ENCODE data around the gene CHKA. TPM values are rescaled to one million over a fixed set of nuclear protein-coding genes. Genes with fewer than 3 reads are reported as not detected.

Gene CHKA
- total RNA-seq (ENCODE audit: unreplicated experiment) = 173 TPM
- long read RNA-seq, transcript CHKA-202 (11 exons, 1,755 nt) = minor isoform, 8 of 79 reads
- long read RNA-seq, transcript CHKA-201 (12 exons, 2,530 nt) = major isoform, 45 of 79 reads
- long read RNA-seq, partial matches to known transcripts = 6 of 79 reads
- long read RNA-seq, other reads (novel, unspliced or antisense) = 20 of 79 reads

DNA sequence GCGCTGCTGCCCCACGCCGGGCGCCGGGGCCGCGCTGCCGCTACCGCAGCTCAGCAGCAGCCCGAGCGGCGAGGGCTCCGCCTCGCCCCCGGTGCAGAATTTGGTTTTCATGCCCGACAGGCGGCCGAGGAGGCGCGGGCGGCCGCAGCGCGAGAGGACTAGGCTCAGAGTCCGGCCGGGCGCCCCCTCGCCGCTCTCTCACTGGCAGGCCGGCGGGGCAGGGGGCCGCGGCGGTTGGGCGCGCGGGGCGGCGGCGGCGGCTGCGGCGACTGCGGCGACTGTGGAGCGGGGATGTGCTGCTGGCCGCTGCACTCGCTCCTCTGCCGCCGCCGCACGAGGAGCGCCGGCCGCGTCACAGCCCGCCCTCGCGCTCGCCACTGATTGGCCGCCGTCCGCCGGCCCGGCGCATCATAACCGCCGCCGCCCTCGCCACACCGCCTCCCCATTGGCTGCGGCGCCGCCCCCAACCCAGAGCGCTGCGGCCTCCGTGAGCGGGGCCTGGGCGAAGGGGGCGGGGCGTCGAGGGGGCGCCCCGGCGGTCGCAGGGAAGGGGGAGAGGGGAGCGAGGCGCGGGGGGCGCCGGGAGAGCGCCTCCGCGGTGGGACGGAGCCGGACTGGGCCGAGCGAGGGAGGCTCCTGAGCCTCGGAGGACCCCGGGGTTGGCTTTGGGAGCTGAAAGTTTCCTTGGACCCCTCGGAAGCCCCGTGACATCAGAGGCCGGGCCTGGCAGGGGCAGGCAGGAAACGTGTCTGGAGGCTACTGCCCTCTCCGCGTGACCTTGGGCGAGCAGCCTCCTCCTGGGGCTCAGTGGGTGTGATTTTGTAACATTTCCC lies at the start of gene CHKA:
CHKA (minus strand) TSS at position 322 of the 833 bp plus-strand sequence; CDS start at position 111, 211 bp downstream.
- Mint-ChIP-seq H3K4me1 (ENCODE audit: unreplicated experiment) (peaks cover 51% of the 10 kb centered on the region), H3K9me3 (ENCODE audit: unreplicated experiment) (no peaks in the 10 kb centered on the region), H3K27ac (ENCODE audit: unreplicated experiment) (peak within 1 kb of the TSS; percentile 98), H3K36me3 (ENCODE audit: low read depth, unreplicated experiment) (peaks cover 23% of the 10 kb centered on the region), H3K4me3 (ENCODE audit: unreplicated experiment) (peak within 1 kb of the TSS; percentile 96), H3K27me3 (ENCODE audit: unreplicated experiment) (peaks cover 13% of the 10 kb centered on the region)
- peak; percentile 97 for DNase-seq (ENCODE audit: low spot score)
- TF ChIP-seq, protein P1, sequence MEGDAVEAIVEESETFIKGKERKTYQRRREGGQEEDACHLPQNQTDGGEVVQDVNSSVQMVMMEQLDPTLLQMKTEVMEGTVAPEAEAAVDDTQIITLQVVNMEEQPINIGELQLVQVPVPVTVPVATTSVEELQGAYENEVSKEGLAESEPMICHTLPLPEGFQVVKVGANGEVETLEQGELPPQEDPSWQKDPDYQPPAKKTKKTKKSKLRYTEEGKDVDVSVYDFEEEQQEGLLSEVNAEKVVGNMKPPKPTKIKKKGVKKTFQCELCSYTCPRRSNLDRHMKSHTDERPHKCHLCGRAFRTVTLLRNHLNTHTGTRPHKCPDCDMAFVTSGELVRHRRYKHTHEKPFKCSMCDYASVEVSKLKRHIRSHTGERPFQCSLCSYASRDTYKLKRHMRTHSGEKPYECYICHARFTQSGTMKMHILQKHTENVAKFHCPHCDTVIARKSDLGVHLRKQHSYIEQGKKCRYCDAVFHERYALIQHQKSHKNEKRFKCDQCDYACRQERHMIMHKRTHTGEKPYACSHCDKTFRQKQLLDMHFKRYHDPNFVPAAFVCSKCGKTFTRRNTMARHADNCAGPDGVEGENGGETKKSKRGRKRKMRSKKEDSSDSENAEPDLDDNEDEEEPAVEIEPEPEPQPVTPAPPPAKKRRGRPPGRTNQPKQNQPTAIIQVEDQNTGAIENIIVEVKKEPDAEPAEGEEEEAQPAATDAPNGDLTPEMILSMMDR (IDR thresholded peaks at IDR 0.05; ENCODE audit: unreplicated experiment) = no peak

DNA sequence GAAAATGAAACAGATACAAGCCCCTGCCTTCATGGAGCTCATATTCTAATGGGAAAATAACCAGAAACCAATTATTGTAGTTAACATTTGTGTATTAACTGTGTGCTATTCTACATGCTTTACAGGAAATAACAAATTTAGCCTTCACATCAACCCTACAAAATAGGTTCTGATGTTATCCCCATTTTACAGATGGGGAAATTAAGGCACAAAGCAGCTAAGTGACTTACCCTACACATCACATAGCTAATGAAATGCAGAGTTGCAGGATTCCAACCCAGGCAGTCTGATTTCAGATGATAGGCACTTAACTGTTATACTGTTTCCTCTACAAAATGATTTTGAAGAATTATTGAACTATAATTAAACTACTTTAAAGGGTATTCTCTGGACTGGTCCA lies 48.3 kb upstream of the CHKA start:
- no peak overlapping the region for H3K4me3 Mint-ChIP-seq (ENCODE audit: unreplicated experiment)
- DNase-seq (ENCODE audit: low spot score) = no peak

DNA sequence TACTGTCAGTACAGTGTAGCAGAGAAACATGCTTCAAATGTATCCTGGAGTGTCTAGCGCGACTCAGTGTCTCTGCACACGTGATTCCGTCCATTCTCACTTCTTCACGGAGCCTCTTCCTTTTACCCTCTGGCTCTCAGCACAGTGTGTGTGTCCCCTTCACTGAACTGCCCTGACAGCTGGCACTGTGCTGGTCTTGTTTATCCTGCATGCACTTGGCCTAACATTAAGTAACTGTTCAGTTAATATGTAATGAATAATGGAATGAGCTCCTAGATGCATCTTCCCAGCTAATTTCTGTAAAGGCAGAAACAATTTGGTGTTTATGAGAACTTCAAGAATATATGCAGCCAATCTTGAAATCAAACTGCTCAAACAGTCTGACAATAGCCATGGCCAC lies 47.5 kb upstream of the CHKA start:
- H3K4me3 Mint-ChIP-seq (ENCODE audit: unreplicated experiment) = no peak overlapping the region
- peaks cover 25% of the 10 kb centered on the region for H3K36me3 Mint-ChIP-seq (ENCODE audit: low read depth, unreplicated experiment)
- no peaks in the 10 kb centered on the region for H3K27me3 Mint-ChIP-seq (ENCODE audit: unreplicated experiment)
- no peak for DNase-seq (ENCODE audit: low spot score)
- no peaks in the 10 kb centered on the region for H3K9me3 Mint-ChIP-seq (ENCODE audit: unreplicated experiment)
- H3K27ac Mint-ChIP-seq (ENCODE audit: unreplicated experiment) = no peak overlapping the region
- TF ChIP-seq, protein P1 (IDR thresholded peaks at IDR 0.05; ENCODE audit: unreplicated experiment) = no peak
- H3K4me1 Mint-ChIP-seq (ENCODE audit: unreplicated experiment) = no peaks in the 10 kb centered on the region

More for the DNA sequence above, 48.3 kb upstream of the CHKA start:
- H3K27me3 Mint-ChIP-seq (ENCODE audit: unreplicated experiment) = no peaks in the 10 kb centered on the region
- H3K9me3 Mint-ChIP-seq (ENCODE audit: unreplicated experiment) = no peaks in the 10 kb centered on the region
- no peaks in the 10 kb centered on the region for H3K4me1 Mint-ChIP-seq (ENCODE audit: unreplicated experiment)
- H3K27ac Mint-ChIP-seq (ENCODE audit: unreplicated experiment) = no peak overlapping the region
- peaks cover 31% of the 10 kb centered on the region for H3K36me3 Mint-ChIP-seq (ENCODE audit: low read depth, unreplicated experiment)
- TF ChIP-seq, protein P1 (IDR thresholded peaks at IDR 0.05; ENCODE audit: unreplicated experiment) = no peak

DNA sequence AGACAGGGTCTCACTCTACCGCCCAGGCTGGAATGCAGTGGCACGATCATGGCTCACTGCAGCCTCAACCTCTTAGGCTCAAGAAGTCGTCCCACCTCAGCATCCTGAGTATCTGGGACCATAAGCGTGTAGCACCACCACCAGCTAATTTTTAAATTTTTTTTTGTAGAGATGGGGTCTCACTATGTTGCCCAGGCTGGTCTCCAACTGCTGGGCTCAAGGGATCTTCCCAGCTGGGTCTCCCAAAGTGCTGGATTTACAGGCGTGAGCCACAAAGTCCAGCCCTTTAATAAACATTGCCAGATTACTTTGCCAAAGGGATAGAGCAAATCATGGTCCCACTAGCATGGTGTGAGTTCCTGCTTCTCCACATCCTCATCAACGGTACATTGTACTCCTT lies 46.3 kb upstream of the CHKA start:
- Mint-ChIP-seq H3K9me3 (ENCODE audit: unreplicated experiment) (no peaks in the 10 kb centered on the region), H3K4me3 (ENCODE audit: unreplicated experiment) (no peak overlapping the region), H3K36me3 (ENCODE audit: low read depth, unreplicated experiment) (peaks cover 24% of the 10 kb centered on the region), H3K27ac (ENCODE audit: unreplicated experiment) (no peak overlapping the region), H3K27me3 (ENCODE audit: unreplicated experiment) (no peaks in the 10 kb centered on the region), H3K4me1 (ENCODE audit: unreplicated experiment) (no peaks in the 10 kb centered on the region)
- TF ChIP-seq, protein P1 (IDR thresholded peaks at IDR 0.05; ENCODE audit: unreplicated experiment) = no peak
- no peak for DNase-seq (ENCODE audit: low spot score)

DNA sequence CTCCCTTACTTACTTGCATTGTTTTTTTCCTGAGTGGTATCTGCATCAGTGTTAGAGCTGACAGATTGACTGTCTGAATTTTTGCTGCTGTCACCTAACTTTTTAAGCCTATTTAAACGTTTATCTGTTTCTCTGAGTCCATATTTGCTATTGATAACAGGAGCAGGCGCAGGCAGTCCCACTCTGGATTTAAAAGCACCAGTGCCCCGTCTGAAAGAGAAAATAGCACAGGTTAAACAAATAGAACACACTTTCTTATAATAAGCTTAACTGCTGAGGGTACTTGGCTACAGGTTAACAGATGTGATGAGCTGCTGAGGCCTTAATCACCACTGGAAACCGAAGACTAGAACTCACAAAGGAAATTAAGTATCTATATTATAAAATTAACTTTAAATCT lies 45.8 kb upstream of the CHKA start:
- Mint-ChIP-seq H3K27me3 (ENCODE audit: unreplicated experiment) (no peaks in the 10 kb centered on the region), H3K27ac (ENCODE audit: unreplicated experiment) (no peak overlapping the region), H3K4me1 (ENCODE audit: unreplicated experiment) (no peaks in the 10 kb centered on the region), H3K36me3 (ENCODE audit: low read depth, unreplicated experiment) (peaks cover 27% of the 10 kb centered on the region), H3K4me3 (ENCODE audit: unreplicated experiment) (no peak overlapping the region), H3K9me3 (ENCODE audit: unreplicated experiment) (no peaks in the 10 kb centered on the region)
- DNase-seq (ENCODE audit: low spot score) = no peak
- TF ChIP-seq, protein P1 (IDR thresholded peaks at IDR 0.05; ENCODE audit: unreplicated experiment) = no peak
